Measurements from ENCODE around the gene KRABD2.
"Not testable (repeated sequence)": the region's sequence is repeated elsewhere in the genome, so short reads cannot be mapped to it uniquely, and the experiment has no call there.

Gene KRABD2

GRCh38 chr17:8377422-8377821, 918 bp upstream of the KRABD2 start:
- H3K27me3 ChIP-seq, result no peaks in the 10 kb centered on the region
- no peak overlapping the region for H3K4me3 ChIP-seq (ENCODE audit: low read depth in 1 of 2, low read length in 1 of 2)
- H3K9me3 ChIP-seq, result no peaks in the 10 kb centered on the region
- peaks cover 20% of the 10 kb centered on the region for H3K36me3 ChIP-seq
- no peak for TF ChIP-seq CTCF (IDR thresholded peaks at IDR 0.05)
- H3K4me1 ChIP-seq (ENCODE audit: control insufficient read depth in 1 of 2, insufficient read depth in 1 of 2, low read depth in 1 of 2, low read length in 1 of 2), result peaks cover 18 to 25% of the 10 kb centered on the region in 2 experiments
- peak overlapping the region; percentile 78 for H3K27ac ChIP-seq

GRCh38 chr17:8375738-8376259, 705 bp downstream of the KRABD2 start:
- H3K27me3 ChIP-seq, result no peaks in the 10 kb centered on the region
- peak overlapping the region; percentile 89 to 92 for H3K4me3 ChIP-seq (ENCODE audit: low read depth in 1 of 2, low read length in 1 of 2)
- peaks cover 22% of the 10 kb centered on the region for H3K36me3 ChIP-seq
- TF ChIP-seq CTCF (IDR thresholded peaks at IDR 0.05), result no peak
- H3K27ac ChIP-seq, result peak overlapping the region; percentile 78
- H3K9me3 ChIP-seq, result no peaks in the 10 kb centered on the region
- peaks cover 13 to 17% of the 10 kb centered on the region in 2 experiments for H3K4me1 ChIP-seq (ENCODE audit: control insufficient read depth in 1 of 2, insufficient read depth in 1 of 2, low read depth in 1 of 2, low read length in 1 of 2)

GRCh38 chr17:8373856-8374255, 2.6 kb downstream of the KRABD2 start:
- H3K9me3 ChIP-seq; H3K4me3 ChIP-seq (ENCODE audit: low read depth in 1 of 2, low read length in 1 of 2); H3K27me3 ChIP-seq; H3K27ac ChIP-seq: not testable (repeated sequence)
- peaks cover 12% of the 10 kb centered on the region for H3K36me3 ChIP-seq
- H3K4me1 ChIP-seq (ENCODE audit: control insufficient read depth in 1 of 2, insufficient read depth in 1 of 2, low read depth in 1 of 2, low read length in 1 of 2), result peaks cover 23 to 27% of the 10 kb centered on the region in 2 experiments

GRCh38 chr17:8372422-8372821, 4.1 kb downstream of the KRABD2 start:
- Histone ChIP-seq H3K36me3 (peaks cover 12% of the 10 kb centered on the region), H3K9me3 (no peaks in the 10 kb centered on the region), H3K27me3 (no peaks in the 10 kb centered on the region), H3K27ac (no peak overlapping the region), H3K4me3 (ENCODE audit: low read depth in 1 of 2, low read length in 1 of 2) (no peak overlapping the region), H3K4me1 (ENCODE audit: control insufficient read depth in 1 of 2, insufficient read depth in 1 of 2, low read depth in 1 of 2, low read length in 1 of 2) (peaks cover 23 to 27% of the 10 kb centered on the region in 2 experiments)
- no peak for TF ChIP-seq CTCF (IDR thresholded peaks at IDR 0.05)

- Histone ChIP-seq H3K36me3 (peaks cover 12% of the 10 kb centered on the region), H3K4me3 (ENCODE audit: low read depth in 1 of 2, low read length in 1 of 2) (no peak overlapping the region), H3K27ac (no peak overlapping the region), H3K4me1 (ENCODE audit: control insufficient read depth in 1 of 2, insufficient read depth in 1 of 2, low read depth in 1 of 2, low read length in 1 of 2) (peaks cover 20 to 23% of the 10 kb centered on the region in 2 experiments), H3K9me3 (no peaks in the 10 kb centered on the region), H3K27me3 (no peaks in the 10 kb centered on the region)
- no peak for TF ChIP-seq CTCF (IDR thresholded peaks at IDR 0.05)
These were observed 4.7 kb downstream of the KRABD2 start for GRCh38 chr17:8371786-8372185.

- Histone ChIP-seq H3K27me3 (no peaks in the 10 kb centered on the region), H3K36me3 (peaks cover 14% of the 10 kb centered on the region), H3K27ac (peak overlapping the region; percentile 69), H3K4me1 (ENCODE audit: control insufficient read depth in 1 of 2, insufficient read depth in 1 of 2, low read depth in 1 of 2, low read length in 1 of 2) (peaks cover 10 to 11% of the 10 kb centered on the region in 2 experiments), H3K9me3 (no peaks in the 10 kb centered on the region), H3K4me3 (ENCODE audit: low read depth in 1 of 2, low read length in 1 of 2) (no peak overlapping the region)
- TF ChIP-seq CTCF (IDR thresholded peaks at IDR 0.05), result no peak
These were observed 6.6 kb downstream of the KRABD2 start for GRCh38 chr17:8369944-8370343.
